GM12874 (cell line): ENCODE results near the gene ARHGAP33.

Experiments
- CTCF ChIP-seq: IDR thresholded peaks from 2 replicates; pipeline ENCODE4 v1.5.1; 2011; ENCODE audit warnings: low read depth, mild to moderate bottlenecking, control low read depth, low read length, moderate library complexity; ENCODE audit not compliant: insufficient read depth

ARHGAP33 gene

DNA sequence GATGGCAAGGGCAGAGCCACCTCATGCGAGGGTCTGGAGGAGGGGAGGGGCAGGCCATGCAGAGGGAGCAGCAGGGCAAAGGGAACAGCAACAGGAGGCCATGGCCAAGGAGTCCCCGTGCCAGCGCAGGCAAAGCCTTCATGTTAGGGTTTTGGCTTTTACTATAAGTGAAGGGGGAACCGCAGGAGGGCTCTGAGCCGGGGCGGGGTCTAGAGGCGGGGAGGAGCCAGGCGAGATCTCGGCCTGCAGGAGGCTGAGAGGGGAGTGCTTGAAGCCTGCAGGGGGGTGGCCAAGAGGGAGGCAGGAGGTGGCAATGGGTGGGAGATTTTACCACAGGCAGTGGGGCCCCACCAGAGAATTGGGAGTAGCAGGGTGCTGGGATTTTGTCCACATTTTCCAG, 6.3 kb downstream of the ARHGAP33 start:
- TF ChIP-seq CTCF: no peak

DNA sequence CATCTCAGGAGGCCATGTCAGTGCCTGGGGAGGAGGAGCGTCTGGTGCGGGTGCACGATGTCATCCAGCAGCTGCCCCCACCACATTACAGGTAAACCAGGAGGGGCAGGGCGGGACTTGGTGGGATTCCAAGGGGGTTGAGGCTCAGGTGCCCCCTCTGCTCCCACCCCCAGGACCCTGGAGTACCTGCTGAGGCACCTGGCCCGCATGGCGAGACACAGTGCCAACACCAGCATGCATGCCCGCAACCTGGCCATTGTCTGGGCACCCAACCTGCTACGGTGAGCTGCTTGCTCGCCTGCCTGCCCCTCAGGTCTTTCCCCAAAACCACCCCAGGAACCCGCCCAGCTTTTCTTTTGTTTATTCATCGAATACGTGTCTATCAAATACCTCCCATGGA, 7.2 kb downstream of the ARHGAP33 start:
- no peak for TF ChIP-seq CTCF

DNA sequence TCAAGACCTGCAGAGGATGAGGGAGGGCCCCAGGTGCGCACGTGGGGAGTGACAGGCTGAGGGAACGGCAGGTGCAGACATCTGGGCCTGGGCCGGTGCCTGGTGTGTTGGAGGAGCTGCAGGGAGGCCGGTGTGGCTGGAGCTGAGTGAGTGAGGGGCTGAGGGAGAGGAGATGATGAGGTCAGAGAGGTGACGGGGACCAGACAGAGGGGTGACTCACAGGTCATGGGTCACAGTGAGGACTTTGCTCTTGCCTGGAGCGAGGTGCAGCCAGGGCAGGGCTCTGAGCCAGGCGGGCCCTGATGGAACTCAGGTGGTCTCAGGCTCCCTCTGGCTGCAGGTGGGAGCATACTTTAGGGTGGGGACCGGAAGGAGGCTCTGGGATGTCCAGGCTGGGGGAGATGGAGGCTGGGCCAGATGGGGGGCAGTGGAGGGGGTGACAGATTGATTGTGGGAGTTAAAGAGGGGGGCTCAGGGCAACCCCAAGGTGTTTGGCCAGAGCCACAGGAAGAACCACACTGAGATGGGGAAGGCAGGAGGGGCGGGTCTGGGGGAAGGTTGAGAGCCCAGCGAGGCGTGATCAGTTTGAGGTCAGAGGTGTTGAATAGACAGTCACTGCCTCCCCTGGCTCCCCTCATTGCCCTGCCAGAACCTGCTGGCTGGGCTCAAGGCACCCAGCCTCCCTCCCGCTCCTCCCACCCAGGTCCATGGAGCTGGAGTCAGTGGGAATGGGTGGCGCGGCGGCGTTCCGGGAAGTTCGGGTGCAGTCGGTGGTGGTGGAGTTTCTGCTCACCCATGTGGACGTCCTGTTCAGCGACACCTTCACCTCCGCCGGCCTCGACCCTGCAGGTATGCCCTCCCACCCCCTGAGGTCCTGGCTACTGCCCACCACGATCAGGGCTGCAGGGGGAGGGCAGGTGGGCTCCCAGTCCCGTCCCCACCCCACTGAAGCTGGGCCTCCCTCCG, 8.4 kb downstream of the ARHGAP33 start:
- TF ChIP-seq CTCF: no peak

- TF ChIP-seq CTCF: no peak
Observed at GRCh38 chr19:35784503-35785338, 9.4 kb downstream of the ARHGAP33 start.

- no peak for TF ChIP-seq CTCF
Observed at GRCh38 chr19:35785339-35785627, 9.9 kb downstream of the ARHGAP33 start.

DNA sequence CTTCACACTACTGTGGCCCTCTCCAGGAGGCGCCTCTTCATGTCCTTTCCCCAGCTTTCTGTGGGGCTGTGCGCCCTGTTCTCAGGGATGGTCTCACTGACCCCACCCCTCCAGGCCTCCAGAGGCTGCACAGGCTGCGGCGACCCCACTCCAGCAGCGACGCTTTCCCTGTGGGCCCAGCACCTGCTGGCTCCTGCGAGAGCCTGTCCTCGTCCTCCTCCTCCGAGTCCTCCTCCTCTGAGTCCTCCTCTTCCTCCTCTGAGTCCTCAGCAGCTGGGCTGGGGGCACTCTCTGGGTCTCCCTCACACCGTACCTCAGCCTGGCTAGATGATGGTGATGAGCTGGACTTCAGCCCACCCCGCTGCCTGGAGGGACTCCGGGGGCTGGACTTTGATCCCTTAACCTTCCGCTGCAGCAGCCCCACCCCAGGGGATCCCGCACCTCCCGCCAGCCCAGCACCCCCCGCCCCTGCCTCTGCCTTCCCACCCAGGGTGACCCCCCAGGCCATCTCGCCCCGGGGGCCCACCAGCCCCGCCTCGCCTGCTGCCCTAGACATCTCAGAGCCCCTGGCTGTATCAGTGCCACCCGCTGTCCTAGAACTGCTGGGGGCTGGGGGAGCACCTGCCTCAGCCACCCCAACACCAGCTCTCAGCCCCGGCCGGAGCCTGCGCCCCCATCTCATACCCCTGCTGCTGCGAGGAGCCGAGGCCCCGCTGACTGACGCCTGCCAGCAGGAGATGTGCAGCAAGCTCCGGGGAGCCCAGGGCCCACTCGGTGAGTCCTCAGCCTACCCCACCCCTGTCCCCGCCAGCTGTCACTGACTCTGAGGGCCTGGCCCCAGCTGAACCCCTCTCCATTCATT, 11.2 kb downstream of the ARHGAP33 start:
- no peak for TF ChIP-seq CTCF
